Stimulated activated CD4-positive, alpha-beta T cell treated with anti-CD3 and anti-CD28 coated beads, TNF-alpha, amount 100 ng/mL, for 4 hours (primary cell): ENCODE measurements around the gene ZBTB42.
"Not testable (repeated sequence)": the region's sequence is repeated elsewhere in the genome, so short reads cannot be mapped to it uniquely, and the experiment has no call there.

Experiments
- DNase-seq, 3 experiments: peaks; one replicate each; pipeline ENCODE4 v3.0.0-alpha.2; 2020; ENCODE audit warnings: low read depth in 3 of 3

The ZBTB42 gene

GRCh38 chr14:104806625-104807465 is 5.9 kb downstream of the ZBTB42 start:
- DNase-seq, result no peak

GRCh38 chr14:104808456-104808855 is 7.6 kb downstream of the ZBTB42 start:
- no peak for DNase-seq

GRCh38 chr14:104810316-104810715 is 9.4 kb downstream of the ZBTB42 start:
- no peak for DNase-seq

GRCh38 chr14:104813286-104813685 is 12.4 kb downstream of the ZBTB42 start:
- DNase-seq, result no peak

- DNase-seq, result not testable (repeated sequence)
Measured at GRCh38 chr14:104814701-104815100, 13.8 kb downstream of the ZBTB42 start.

- DNase-seq, result no peak
Measured at GRCh38 chr14:104816616-104816884, 15.6 kb downstream of the ZBTB42 start.

- no peak for DNase-seq
Measured at GRCh38 chr14:104817930-104818713, 17.2 kb downstream of the ZBTB42 start.

- no peak for DNase-seq
Measured at GRCh38 chr14:104818714-104819161, 17.8 kb downstream of the ZBTB42 start.

GRCh38 chr14:104819361-104819781 is 18.5 kb downstream of the ZBTB42 start:
- no peak for DNase-seq

GRCh38 chr14:104820669-104821228 is 19.8 kb downstream of the ZBTB42 start:
- DNase-seq, result no peak

- DNase-seq, result no peak
Measured at GRCh38 chr14:104821229-104821945, 20.5 kb downstream of the ZBTB42 start.

GRCh38 chr14:104821971-104822608 is 21.2 kb downstream of the ZBTB42 start:
- DNase-seq, result no peak

- DNase-seq, result no peak
Measured at GRCh38 chr14:104822821-104823615, 22.1 kb downstream of the ZBTB42 start.

- no peak for DNase-seq
Measured at GRCh38 chr14:104824353-104824997, 23.6 kb downstream of the ZBTB42 start.

- DNase-seq, result peak; percentile 89 to 97 (median 92)
Measured at GRCh38 chr14:104826189-104826860, 25.4 kb downstream of the ZBTB42 start.

- no peak for DNase-seq
Measured at GRCh38 chr14:104826861-104827176, 25.9 kb downstream of the ZBTB42 start.

GRCh38 chr14:104827177-104828055 is 26.5 kb downstream of the ZBTB42 start:
- DNase-seq, result no peak

GRCh38 chr14:104830781-104831180 is 29.9 kb downstream of the ZBTB42 start:
- no peak for DNase-seq
